GM10266 (cell line): Measurements from ENCODE around the gene CCDC106.

Source experiments
- DNase-seq: peaks from one replicate; pipeline ENCODE4 v3.0.0; 2012; ENCODE audit errors: extremely low spot score
- CTCF ChIP-seq: IDR thresholded peaks from 2 replicates; pipeline ENCODE4 v1.5.1; 2012; ENCODE audit warnings: mild to moderate bottlenecking, low read depth; ENCODE audit not compliant: control insufficient read depth, insufficient read depth; ENCODE audit errors: missing control alignments

CCDC106 gene

GRCh38 chr19:55696301-55697068 lies 48.5 kb downstream of the CCDC106 start:
- DNase-seq = no peak
- no peak for TF ChIP-seq CTCF

GRCh38 chr19:55697069-55697440 lies 49.0 kb downstream of the CCDC106 start:
- no peak for TF ChIP-seq CTCF
- no peak for DNase-seq

GRCh38 chr19:55697698-55698097 lies 49.7 kb downstream of the CCDC106 start:
- TF ChIP-seq CTCF = no peak
- DNase-seq = no peak

- no peak for TF ChIP-seq CTCF
- DNase-seq = no peak
These were observed 50.2 kb downstream of the CCDC106 start for GRCh38 chr19:55698256-55698655.

GRCh38 chr19:55699221-55699620 lies 51.2 kb downstream of the CCDC106 start:
- no peak for DNase-seq
- no peak for TF ChIP-seq CTCF

- no peak for TF ChIP-seq CTCF
- DNase-seq = no peak
These were observed 52.8 kb downstream of the CCDC106 start for GRCh38 chr19:55700813-55701212.

- no peak for DNase-seq
- TF ChIP-seq CTCF = no peak
These were observed 54.2 kb downstream of the CCDC106 start for GRCh38 chr19:55702131-55702627.
